Nephron progenitor cell (in vitro differentiated cells): ENCODE measurements around the gene PLAAT2.
"Not testable (repeated sequence)": the region's sequence is repeated elsewhere in the genome, so short reads cannot be mapped to it uniquely, and the experiment has no call there.

Source experiments
- DNase-seq: peaks from one replicate; pipeline ENCODE4 v3.0.0; 2021
- H3K27ac Mint-ChIP-seq: 2 replicates; pipeline ENCODE4 v1.8.0; 2021; ENCODE audit warnings: mild to moderate bottlenecking, moderate library complexity, mixed read lengths
- H3K27me3 Mint-ChIP-seq: 2 replicates; pipeline ENCODE4 v1.8.0; 2021; ENCODE audit warnings: mild to moderate bottlenecking, low read depth, mixed read lengths; ENCODE audit not compliant: poor library complexity
- H3K36me3 Mint-ChIP-seq: 2 replicates; pipeline ENCODE4 v1.8.0; 2021; ENCODE audit warnings: low read depth, mixed read lengths
- H3K4me1 Mint-ChIP-seq: 2 replicates; pipeline ENCODE4 v1.8.0; 2021; ENCODE audit warnings: mixed read lengths
- H3K4me3 Mint-ChIP-seq: 2 replicates; pipeline ENCODE4 v1.8.0; 2021; ENCODE audit warnings: mild to moderate bottlenecking, moderate library complexity, mixed read lengths
- H3K9me3 Mint-ChIP-seq: 2 replicates; pipeline ENCODE4 v1.8.0; 2021; ENCODE audit warnings: mild to moderate bottlenecking, moderate library complexity, mixed read lengths
- TF ChIP-seq, protein P1 (sequence below): fragments of 200-600 bp; sonication (generic); IDR thresholded peaks from 2 replicates; pipeline ENCODE4 v1.5.0; 2021; ENCODE audit warnings: antibody characterized with exemption

The PLAAT2 gene

DNA sequence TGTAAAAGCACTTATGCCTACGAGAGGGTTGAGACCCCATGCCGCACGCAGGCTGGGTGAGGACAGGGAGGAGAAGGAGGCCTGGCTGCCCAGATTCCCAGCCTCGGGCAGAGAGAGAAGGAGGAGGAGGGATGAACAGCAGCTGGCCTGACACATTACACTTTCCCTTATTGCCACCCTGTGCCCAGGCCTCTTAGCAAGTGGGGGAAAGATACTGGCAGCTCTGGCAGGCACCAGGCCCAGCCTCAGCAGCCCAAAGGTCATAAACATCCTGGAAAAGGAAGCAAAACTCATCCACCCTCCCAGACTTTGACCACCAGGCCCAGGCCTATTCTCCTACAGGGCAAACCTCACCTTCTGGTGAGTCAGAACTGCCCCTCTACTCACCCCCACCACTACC, 46.4 kb upstream of the PLAAT2 start:
- Mint-ChIP-seq H3K36me3 (no peaks in the 10 kb centered on the region), H3K9me3 (no peaks in the 10 kb centered on the region), H3K27ac (no peak overlapping the region), H3K4me3 (no peak overlapping the region), H3K4me1 (peaks cover 22% of the 10 kb centered on the region), H3K27me3 (peaks cover 72% of the 10 kb centered on the region)
- TF ChIP-seq, protein P1, sequence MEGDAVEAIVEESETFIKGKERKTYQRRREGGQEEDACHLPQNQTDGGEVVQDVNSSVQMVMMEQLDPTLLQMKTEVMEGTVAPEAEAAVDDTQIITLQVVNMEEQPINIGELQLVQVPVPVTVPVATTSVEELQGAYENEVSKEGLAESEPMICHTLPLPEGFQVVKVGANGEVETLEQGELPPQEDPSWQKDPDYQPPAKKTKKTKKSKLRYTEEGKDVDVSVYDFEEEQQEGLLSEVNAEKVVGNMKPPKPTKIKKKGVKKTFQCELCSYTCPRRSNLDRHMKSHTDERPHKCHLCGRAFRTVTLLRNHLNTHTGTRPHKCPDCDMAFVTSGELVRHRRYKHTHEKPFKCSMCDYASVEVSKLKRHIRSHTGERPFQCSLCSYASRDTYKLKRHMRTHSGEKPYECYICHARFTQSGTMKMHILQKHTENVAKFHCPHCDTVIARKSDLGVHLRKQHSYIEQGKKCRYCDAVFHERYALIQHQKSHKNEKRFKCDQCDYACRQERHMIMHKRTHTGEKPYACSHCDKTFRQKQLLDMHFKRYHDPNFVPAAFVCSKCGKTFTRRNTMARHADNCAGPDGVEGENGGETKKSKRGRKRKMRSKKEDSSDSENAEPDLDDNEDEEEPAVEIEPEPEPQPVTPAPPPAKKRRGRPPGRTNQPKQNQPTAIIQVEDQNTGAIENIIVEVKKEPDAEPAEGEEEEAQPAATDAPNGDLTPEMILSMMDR, result no peak
- DNase-seq, result no peak

DNA sequence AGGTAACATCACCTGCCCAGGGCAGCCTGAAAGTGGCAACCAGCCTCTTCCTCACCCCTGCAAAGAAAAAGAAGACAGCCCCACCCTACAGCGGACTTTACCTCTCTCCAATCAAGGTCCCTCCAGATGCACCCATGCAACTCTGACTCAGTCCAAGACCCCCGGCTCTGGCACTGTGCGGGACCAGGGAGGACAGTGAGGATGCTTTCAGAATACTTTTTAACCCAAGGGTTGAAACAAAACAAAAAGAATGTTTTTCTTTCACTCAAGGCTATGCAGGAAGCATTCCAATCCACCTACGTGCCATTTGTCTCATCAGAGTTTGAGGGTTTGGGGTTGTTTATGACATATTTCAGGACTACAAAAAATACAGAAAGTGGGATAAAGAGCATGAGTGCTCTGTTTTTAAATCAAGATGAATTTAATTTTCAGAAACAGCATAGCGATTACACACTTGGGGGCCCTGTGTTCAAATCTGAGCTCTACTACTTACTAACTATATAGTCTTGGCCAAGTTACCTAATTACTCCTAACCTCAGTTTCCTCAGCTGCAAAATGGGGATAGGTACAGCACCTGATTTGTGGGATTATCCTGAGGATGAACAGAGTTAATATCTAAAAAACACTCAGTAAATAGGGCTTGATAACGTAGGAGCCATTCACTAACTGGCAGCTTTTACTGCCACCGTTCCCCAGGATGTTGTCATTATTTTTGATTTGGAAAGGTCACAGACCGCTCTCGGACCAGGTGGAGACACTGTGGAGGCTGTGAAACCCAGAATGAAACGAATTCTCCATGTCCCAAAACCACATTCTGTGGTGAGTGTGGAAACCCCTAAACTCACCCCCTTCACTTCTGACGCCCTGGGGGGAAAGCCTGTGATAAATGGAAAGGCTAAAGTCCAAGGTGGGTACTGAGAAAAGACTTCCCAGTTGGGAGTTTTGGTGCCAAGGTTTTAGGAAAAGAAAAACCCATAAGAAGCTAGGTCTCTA, 45.5 kb upstream of the PLAAT2 start:
- Mint-ChIP-seq H3K4me1 (peaks cover 22% of the 10 kb centered on the region), H3K27me3 (peaks cover 63% of the 10 kb centered on the region), H3K4me3 (no peak overlapping the region), H3K27ac (no peak overlapping the region), H3K9me3 (no peaks in the 10 kb centered on the region), H3K36me3 (no peaks in the 10 kb centered on the region)
- TF ChIP-seq, protein P1, result no peak
- DNase-seq, result no peak

DNA sequence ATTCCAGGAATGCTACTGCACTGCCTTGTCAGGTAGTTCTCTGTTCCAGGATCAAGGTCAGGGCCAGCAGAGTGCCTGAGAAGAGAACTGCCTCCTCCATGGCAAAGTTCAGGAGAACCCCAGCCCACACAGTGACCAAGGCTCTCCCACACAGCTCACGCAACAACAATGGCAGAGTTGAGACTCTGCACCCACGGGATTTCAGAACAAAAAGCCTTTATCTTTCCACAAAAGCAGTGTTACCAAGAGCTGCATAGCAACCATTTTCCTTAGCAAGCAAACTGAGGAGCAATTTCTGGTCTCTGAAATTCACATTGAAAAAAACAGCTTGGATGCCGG, 40.0 kb upstream of the PLAAT2 start:
- TF ChIP-seq, protein P1, result no peak
- no peak overlapping the region for H3K4me3 Mint-ChIP-seq
- no peak overlapping the region for H3K27ac Mint-ChIP-seq
- no peak for DNase-seq
- H3K27me3 Mint-ChIP-seq, result peaks cover 34% of the 10 kb centered on the region
- no peaks in the 10 kb centered on the region for H3K36me3 Mint-ChIP-seq
- H3K4me1 Mint-ChIP-seq, result peaks cover 4% of the 10 kb centered on the region
- no peaks in the 10 kb centered on the region for H3K9me3 Mint-ChIP-seq

DNA sequence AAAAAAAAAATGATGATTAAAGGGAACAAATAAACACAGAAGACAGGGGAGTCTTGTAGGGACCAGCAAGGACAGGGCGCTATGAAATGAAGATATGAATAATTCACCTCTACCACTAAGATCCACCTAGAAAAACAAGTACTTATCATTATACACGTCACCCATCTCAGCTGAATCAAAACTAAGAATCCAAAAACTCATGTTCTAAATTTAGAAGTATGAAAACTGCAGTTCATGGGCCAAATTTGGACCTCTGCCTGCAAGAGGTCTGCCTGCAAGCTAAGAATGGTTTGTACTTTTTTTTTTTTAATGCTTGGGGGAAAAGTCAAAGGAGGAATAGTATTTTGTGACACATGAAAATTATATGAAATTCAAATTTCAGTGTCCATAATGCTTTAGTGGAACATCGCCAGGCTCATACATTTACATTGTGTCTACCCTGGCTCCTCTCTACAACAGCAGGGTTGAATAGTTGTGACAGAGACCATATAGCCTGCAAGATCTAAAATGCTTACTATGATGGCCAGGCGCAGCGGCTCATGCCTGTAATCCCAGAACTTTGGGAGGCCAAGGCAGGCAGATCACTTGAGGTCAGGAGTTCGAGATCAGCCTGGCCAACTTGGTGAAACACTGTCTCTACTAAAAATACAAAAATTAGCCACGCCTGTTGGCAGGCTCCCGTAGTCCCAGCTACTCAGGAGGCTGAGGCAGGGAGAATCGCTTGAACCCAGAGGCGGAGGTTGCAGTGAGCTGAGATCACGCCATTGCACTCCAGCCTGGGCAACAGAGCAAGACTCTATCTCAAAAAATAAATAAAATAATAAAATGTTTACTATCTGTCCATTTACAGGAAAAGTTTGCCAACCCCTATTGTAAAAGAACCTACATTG, 39.4 kb upstream of the PLAAT2 start:
- H3K9me3 Mint-ChIP-seq, DNase-seq, H3K27ac Mint-ChIP-seq, H3K4me3 Mint-ChIP-seq, H3K4me1 Mint-ChIP-seq, H3K36me3 Mint-ChIP-seq: not testable (repeated sequence)
- H3K27me3 Mint-ChIP-seq, result peaks cover 29% of the 10 kb centered on the region

DNA sequence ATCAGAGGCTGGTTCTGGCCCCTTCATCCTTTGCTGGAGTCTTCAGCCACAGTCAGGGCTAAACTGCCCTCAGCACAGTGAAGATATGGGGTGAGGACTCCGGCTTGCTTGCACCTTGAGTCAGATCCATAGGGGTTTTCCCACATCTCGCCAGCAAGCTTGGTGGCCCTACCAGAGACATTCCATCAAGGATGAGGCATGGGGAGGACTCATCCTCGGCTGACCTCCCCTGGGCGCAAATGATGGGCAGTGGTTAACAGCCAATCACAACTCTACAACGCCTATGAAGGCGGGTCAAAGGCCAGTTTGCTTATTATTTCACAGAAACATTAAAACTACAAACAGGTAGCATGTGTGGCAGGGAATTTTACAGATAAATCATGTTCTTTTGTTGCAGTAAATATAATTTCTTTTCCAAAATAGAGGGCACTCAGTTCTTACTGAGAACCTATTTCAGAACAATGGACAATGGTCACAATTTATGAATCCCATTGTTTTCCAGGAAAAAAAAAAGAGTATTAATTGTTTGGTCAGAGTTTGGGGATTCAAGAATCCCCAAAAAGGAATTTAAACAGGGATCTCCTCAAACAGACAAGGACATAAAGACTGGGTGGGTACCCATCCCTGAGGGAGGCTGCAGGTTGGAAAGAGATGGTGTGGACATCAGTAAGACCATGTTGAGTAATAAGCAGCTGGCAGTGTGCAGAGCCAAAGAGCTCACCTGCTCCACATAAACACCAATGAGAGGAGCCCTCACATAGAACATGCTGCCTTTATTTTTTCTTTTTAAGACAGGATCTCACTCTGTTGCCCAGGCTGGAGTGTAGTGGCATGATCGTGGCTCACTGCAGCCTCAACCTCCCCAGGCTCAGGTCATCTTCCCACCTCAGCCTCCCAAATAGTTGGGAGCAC, 36.3 kb upstream of the PLAAT2 start:
- Mint-ChIP-seq H3K4me1 (no peaks in the 10 kb centered on the region), H3K27ac (no peak overlapping the region), H3K4me3 (no peak overlapping the region), H3K36me3 (no peaks in the 10 kb centered on the region), H3K9me3 (peaks cover 7% of the 10 kb centered on the region), H3K27me3 (peaks cover 24% of the 10 kb centered on the region)
- no peak for DNase-seq
- TF ChIP-seq, protein P1, result no peak
